UCSD-AML1 (cell line): ENCODE results near the gene PDXK.

Experiments used
- DNase-seq: peaks from one replicate; lab custom pipeline; 2025; ENCODE audit not compliant: unreplicated experiment; lab: John Stamatoyannopoulos, UW

PDXK gene

GRCh38 chr21:43723648-43724047, 4.7 kb downstream of the PDXK start:
- no peak for DNase-seq

GRCh38 chr21:43726686-43727518, 8.0 kb downstream of the PDXK start:
- DNase-seq = peak; percentile 89

- peak; percentile 72 for DNase-seq
These were observed 8.7 kb downstream of the PDXK start for GRCh38 chr21:43727519-43728153.

DNA sequence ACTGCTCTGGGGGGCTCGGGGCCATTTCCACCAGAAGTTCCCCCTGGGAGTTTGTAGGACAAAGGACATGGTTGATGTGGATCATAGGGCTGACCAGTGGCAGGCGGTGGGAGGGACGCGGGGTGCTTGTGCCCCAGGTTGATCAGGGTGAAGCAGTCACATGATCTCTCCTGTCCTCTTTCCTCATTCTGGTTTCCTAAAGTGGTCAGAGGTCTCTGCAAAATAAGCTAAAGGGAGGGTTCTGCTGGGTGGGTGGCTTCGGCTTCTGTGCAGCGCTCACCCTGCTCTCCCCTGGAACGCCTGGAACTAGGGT, 9.2 kb downstream of the PDXK start:
- DNase-seq = no peak

DNA sequence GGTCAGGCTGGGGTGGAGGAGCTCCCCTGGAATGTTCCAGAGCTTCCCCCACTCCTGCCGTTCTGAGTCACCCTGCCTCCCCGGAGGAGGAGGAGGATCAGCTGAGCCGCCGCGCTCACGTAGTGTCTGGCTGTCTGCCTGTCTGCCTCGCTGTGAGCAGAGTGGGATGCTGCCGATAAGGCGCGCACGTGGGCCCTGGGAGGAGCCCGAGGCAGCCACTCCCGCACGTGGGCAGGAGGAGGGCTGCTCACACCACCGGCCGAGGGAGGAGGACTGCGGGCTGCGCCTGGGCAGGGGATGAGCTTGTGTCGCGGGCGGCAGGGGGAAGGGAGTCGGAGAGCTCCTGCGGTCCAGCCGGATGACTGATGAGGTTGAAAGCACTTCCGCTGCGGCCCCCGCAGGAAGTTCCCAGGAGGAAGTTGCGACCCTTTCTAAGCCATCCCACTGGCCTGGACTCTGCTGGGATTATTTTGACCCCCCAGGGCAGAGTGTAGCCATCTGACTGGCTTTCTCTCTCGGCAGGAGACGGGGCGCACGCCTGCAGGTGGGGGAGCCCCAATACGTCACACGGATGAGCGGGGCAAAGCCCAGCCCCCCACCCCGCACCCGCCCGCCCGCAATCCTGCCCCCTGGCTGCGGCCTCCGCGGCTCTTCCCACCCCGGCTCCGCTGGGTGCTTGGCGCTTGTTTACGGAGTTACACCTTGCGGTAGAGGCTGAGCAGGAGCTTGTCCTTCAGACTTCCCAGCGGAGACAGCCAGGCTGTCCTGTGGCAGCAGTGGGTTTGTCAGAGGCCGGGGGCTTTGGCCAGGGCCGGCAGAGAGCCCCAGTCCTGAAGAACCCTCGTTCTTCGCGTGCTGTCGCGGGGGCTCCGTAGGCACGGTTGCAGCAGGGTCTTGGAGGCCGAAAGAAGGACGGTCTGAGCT, 9.8 kb downstream of the PDXK start:
- peak; percentile 91 for DNase-seq

- DNase-seq = no peak
These were observed 12.5 kb downstream of the PDXK start for GRCh38 chr21:43731476-43731875.

DNA sequence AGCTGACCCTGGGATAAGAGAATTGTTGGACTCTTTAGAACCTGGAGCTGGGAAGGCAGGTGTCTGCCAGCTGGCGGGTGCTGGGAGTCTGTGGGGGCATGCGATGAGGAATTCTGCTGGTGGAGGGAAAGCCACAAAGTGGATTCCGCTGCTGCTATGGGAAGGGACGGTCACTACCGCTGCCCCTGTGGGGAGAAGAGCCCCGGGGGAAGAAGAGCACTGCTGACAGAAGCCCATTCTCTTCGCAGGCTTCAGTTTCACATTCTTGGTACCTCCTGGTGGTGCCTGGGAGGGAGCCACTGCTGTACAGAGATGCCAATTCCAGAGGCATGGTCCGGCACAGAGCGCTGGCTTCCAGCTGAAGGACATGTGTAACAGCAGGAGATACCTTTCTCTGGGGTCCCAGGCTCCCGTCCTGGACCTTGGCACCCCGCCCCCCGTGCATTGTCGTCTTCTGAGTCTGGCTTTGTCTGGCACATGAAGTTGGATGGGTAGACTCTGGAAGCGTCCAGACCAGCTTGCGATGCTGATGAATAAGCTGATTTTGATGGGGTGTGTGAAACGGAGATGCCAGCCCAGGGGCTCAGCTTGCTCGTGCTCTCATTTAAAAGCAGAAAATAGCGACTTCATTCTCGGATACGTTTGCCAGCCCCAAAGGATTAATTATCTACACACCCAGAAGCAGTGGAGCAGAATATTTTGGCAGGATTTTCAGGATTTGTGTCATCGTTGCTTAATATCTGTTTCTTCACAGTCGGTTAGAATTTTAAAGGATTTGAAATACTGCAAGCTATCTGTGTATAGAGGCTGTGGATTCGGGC, 13.2 kb downstream of the PDXK start:
- DNase-seq = no peak

GRCh38 chr21:43733060-43733459, 14.1 kb downstream of the PDXK start:
- no peak for DNase-seq

DNA sequence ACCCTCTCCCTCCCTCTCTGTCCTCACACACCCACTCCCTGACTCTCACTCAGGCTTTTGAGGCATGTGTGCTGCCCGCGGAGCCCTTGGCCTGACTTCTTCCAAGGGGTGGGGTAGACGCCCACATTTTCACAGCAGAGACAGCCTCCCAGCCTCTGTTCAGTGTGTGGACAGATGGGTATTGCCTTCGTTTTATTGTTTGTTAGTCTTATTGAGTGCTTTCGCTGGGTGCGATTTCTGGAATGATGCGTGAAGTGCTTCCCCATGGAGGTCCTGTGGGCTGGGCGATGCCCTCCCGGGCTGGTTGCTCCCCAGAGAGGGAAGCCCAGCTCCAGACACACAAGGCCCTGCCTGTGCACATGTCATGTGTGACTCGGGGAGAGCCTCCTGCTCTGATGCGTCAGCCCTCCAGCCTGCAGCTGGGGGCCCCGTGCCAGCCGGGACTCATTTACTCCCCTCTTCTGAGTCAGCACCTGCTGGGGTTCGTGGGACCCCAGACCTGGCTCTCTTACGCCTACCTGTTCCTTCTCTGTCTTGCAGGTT, 14.7 kb downstream of the PDXK start:
- DNase-seq = no peak

- no peak for DNase-seq
These were observed 15.4 kb downstream of the PDXK start for GRCh38 chr21:43734131-43734927.

DNA sequence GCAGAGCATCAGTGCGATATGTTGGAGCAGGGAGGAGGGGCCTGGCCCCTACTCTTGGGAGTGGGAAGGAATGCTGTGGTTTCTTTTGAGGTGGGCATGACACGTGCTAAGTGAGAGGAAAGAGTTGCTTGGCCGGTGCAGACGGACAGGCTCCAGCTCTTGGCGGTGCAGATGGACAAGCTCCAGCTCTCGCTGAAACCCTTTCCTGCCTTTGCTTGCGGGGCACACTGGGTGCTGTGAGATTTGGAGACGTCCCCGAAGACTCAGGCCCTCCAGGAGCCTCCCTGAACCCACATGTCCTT, 15.9 kb downstream of the PDXK start:
- DNase-seq = no peak

GRCh38 chr21:43735236-43736091, 16.5 kb downstream of the PDXK start:
- no peak for DNase-seq

- no peak for DNase-seq
These were observed 17.4 kb downstream of the PDXK start for GRCh38 chr21:43736224-43736883.

GRCh38 chr21:43737158-43737950, 18.4 kb downstream of the PDXK start:
- no peak for DNase-seq

- DNase-seq = no peak
These were observed 20.9 kb downstream of the PDXK start for GRCh38 chr21:43739621-43740435.

- DNase-seq = no peak
These were observed 21.7 kb downstream of the PDXK start for GRCh38 chr21:43740497-43741156.
